ENCODE data around the gene TPR.

The TPR gene

GRCh38 chr1:186327331-186327730 is 47.7 kb downstream of the TPR start:
- no peak for DNase-seq (ENCODE audit: low read depth)

GRCh38 chr1:186326009-186326408 is 49.0 kb downstream of the TPR start:
- peak; percentile 10 for DNase-seq (ENCODE audit: low read depth)

GRCh38 chr1:186325239-186325638 is 49.8 kb downstream of the TPR start:
- peak; percentile 36 for DNase-seq (ENCODE audit: low read depth)

- no peak for DNase-seq (ENCODE audit: low read depth)
Observed at GRCh38 chr1:186323865-186324264, 51.2 kb downstream of the TPR start.

GRCh38 chr1:186315570-186315969 is 59.5 kb downstream of the TPR start:
- DNase-seq (ENCODE audit: low read depth), result no peak

GRCh38 chr1:186311375-186312051 is 63.5 kb downstream of the TPR start:
- no peak for DNase-seq (ENCODE audit: low read depth)

- DNase-seq (ENCODE audit: low read depth), result no peak
Observed at GRCh38 chr1:186310307-186310706, 64.7 kb downstream of the TPR start.

GRCh38 chr1:186308264-186309060 is 66.6 kb downstream of the TPR start:
- DNase-seq (ENCODE audit: low read depth), result no peak

GRCh38 chr1:186307445-186307844 is 67.6 kb downstream of the TPR start:
- DNase-seq (ENCODE audit: low read depth), result no peak

GRCh38 chr1:186306533-186306932 is 68.5 kb downstream of the TPR start:
- DNase-seq (ENCODE audit: low read depth), result no peak

GRCh38 chr1:186304982-186305949 is 69.8 kb downstream of the TPR start:
- peak; percentile 56 for DNase-seq (ENCODE audit: low read depth)

GRCh38 chr1:186303911-186304310 is 71.1 kb downstream of the TPR start:
- DNase-seq (ENCODE audit: low read depth), result no peak

GRCh38 chr1:186302381-186302920 is 72.6 kb downstream of the TPR start:
- no peak for DNase-seq (ENCODE audit: low read depth)

- DNase-seq (ENCODE audit: low read depth), result no peak
Observed at GRCh38 chr1:186301448-186301847, 73.6 kb downstream of the TPR start.

- DNase-seq (ENCODE audit: low read depth), result no peak
Observed at GRCh38 chr1:186300056-186300455, 75.0 kb downstream of the TPR start.

GRCh38 chr1:186299570-186299969 is 75.5 kb downstream of the TPR start:
- DNase-seq (ENCODE audit: low read depth), result peak; percentile 8

GRCh38 chr1:186298851-186299250 is 76.2 kb downstream of the TPR start:
- DNase-seq (ENCODE audit: low read depth), result no peak

- peak; percentile 45 for DNase-seq (ENCODE audit: low read depth)
Observed at GRCh38 chr1:186297439-186298045, 77.5 kb downstream of the TPR start.

- peak; percentile 54 for DNase-seq (ENCODE audit: low read depth)
Observed at GRCh38 chr1:186295980-186296379, 79.1 kb downstream of the TPR start, which contains the start of gene PRG4. Gene PRG4 (plus strand): TSS chr1:186296279.

GRCh38 chr1:186292875-186293274 is 82.2 kb downstream of the TPR start:
- DNase-seq (ENCODE audit: low read depth), result no peak

GRCh38 chr1:186291271-186291670 is 83.8 kb downstream of the TPR start:
- no peak for DNase-seq (ENCODE audit: low read depth)

Measured in iris pigment epithelial cell (primary cell).